Muscle of back (tissue), 13 donors: ENCODE measurements around the gene POTEC. TPM values are rescaled to one million over a fixed set of nuclear protein-coding genes. Genes with fewer than 3 reads are reported as not detected.
"Not testable (repeated sequence)": the region's sequence is repeated elsewhere in the genome, so short reads cannot be mapped to it uniquely, and the experiment has no call there.

ENCODE experiments used
- DNase-seq, 3 donors: peaks; one replicate each; pipeline versions ENCODE4 v3.0.0 to v3.0.0-alpha.2; 2013
- long read RNA-seq, 9 donors: transcript quantifications; one replicate each; lab custom pipeline, GENCODE V29; 2026
- polyA plus RNA-seq, 10 donors: library from polyadenylated mRNA; unstranded; fragments of 120-200 nt; gene quantifications; one replicate each; pipeline ENCODE4 v1.2.1, GENCODE V29; 2013; ENCODE audit not compliant: insufficient read length in 10 of 10

POTEC gene
- polyA plus RNA-seq, result under 1 TPM in 3 of 10 donors, not detected in 7; 0.01 to 0.03 (median 0.01) TPM
- long read RNA-seq, donor 1, result 0 reads
- long read RNA-seq, donor 2, result 0 reads
- long read RNA-seq, donor 3, result 0 reads
- long read RNA-seq, donor 4, result 0 reads
- long read RNA-seq, donor 5, result 0 reads
- long read RNA-seq, donor 6, result 0 reads
- long read RNA-seq, donor 7, result 0 reads
- long read RNA-seq, donor 8, result 0 reads
- long read RNA-seq, donor 9, result 0 reads

DNA sequence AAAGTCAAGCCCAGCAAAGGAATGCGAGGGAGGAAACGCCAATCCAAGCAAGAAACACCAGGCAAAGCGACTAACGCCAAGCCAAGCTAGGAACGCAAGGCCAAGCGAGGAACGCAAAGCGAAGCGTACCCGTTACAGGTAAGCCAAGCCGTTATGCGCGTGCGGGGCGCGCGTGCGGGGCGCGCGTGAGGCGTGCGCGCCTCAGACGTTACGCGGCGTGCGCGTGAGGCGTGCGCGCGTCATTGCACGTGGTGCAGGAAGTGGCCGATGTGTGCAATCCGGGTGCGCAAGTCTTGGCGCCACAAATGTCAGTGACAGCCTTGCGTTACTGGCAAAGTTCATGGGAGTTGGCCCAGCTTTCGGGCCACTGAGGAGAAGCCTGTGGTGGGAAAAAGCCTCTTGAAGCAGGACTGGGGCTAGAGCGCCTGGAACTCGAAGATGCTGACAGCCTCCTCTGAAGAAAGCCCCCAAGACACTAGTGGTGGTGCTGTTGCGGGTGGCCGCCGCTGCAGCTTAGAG lies at the start of gene POTEC:
POTEC (minus strand) TSS at position 155 of the 519 bp plus-strand sequence. CDS start 454 bp downstream, outside the sequence.
- DNase-seq, result not testable (repeated sequence)

DNA sequence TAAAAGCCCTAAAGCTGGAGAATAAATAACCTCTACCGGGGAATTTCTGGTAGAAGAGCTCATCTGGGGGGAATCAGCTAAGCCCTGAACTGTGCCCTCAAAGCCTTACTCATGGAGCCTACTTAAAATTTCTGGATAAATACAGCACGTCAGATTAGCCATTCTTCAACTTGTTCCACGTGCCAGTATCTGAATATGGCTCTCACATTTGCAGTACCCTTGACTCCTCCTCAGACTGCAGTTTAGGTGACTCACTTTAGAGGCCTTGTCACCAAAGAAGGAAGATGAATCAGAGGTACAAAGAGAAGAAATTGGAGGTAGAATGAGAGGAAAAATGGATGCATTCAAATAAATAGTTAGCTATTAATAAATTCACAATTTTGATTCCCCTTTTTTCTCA lies 34.6 kb upstream of the POTEC start:
- DNase-seq, result no peak

DNA sequence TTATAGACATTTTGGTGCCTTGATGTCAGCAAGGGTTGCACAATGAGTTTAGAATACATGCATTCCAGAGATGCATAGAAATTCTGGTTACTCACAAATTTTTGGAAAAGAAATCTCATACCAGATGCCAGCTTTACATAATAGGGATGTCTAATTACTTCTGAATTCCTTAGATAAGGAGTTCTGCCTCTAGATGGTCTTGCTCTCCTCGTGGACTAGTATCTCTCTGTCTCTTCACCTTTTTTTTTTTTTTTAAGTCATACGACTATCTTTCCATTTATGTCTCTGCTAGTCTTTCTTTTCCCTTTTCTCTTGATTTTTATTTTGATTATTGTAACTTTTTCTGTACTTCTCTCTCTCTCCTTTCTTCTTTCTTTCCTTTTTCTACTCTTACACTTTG lies 16.1 kb upstream of the POTEC start:
- DNase-seq, result not testable (repeated sequence)

DNA sequence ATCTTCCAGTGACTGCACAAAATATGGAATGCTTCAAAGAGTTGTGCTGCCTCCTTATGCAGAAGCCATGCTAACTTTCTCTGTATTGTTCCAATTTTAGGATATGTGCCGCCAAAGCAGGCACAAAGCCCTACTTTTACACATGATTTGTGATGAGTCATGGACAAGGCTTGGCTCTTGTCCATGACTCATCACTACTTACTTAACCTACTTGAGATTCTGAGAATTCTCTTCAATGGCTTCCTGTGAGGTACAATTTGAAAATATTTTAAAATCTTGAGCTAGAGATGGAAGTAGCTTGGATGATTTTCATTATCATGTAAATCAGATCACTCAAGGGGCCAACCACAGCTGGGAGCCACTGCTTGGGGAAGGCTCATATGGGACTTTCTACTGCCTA lies 11.7 kb downstream of the POTEC start:
- not testable (repeated sequence) for DNase-seq

DNA sequence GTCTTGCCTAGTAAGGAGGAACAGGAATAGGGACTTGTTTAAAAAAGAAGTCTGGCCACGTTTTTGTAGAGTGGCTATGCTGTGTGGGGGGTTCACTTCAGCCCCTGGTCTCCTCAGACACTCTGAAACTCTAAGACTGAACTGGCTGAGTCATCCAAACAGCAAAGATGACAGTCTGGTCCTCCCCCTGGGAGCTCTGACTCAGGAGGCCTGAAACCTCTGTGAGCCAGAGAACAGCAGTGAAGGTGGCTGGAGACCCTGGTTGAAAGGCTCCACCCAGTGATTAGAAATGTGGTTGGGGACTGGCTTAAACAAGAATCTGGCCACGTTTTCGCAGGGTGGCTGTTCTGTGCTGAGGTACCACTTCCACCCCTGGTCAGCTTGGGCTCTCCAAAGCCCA lies 32.7 kb downstream of the POTEC start:
- DNase-seq, result not testable (repeated sequence)

DNA sequence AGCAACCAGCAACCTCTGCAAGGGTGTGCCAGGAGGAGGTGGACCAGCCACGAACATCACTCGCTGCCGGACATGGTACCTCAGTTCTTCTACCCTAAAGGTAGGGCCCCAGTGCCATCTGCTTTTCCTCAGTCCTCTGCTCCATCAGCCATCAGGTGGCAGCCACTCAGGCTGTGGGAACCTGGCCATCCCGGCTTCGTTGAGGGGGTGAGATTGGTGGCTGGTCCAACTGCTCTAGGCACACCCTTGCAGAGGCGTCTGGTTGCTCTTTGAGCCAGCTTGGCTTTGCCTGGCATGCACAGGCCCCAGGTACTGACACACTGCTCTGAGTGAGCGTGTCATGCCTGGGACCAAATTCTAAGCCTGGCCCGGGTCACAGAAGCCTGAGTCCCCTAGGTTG lies 39.7 kb downstream of the POTEC start:
- DNase-seq, result not testable (repeated sequence)

DNA sequence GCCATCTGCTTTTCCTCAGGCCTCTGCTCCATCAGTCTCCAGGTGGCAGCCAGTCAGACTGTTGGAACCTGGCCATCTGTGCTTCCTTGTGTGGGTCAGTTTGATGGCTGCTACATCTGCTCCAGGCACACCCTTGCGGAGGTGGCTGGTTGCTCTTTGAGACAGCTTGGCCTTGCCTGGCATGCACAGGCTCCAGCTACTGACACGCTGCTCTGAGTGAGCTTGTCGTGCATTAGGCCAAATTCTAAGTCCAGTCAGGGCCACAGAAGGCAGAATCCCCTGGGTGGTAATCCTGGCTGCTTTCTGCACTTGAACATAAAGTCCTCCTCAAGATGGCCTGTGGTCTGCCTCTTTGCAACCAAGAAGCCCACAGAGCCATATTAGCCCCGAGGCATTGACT lies 41.5 kb downstream of the POTEC start:
- DNase-seq, result not testable (repeated sequence)

DNA sequence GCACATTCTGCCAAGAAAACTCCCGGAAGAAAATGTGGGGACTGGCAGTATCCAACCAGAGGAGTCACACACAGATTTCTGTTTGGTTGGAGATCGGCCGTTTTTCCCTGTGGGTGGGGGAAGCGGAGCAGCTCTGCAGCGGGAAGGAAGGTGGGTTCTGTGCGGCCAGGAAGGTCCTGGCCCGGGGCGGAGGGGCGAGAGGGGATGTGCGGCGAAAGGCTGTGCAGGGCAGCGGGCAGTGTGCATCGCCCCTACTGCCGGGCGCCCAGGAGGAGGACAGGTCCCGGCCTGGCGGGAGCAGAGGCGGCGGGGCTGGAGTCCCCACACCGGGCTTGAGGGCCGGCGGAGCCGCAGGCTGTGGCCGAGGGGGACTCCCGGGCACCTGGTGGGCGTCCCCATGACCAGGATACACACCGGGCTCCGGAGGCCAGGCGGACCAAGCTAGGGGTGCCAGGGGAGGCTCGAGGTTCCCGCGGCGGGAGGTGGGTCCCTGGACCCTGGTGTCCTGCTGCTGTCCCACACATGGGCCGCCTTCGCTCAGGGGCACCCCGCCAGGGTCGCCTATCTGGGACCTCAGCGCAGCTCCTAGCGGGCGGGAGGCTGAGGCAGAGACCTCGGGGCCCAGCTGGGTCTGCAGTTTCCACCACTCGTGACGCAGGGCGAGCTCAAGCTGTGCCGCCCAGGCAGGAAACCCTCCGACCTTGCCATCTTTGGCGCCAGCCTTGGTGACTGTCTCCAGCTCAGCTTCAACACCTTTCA lies 54.0 kb downstream of the POTEC start:
- not testable (repeated sequence) for DNase-seq

DNA sequence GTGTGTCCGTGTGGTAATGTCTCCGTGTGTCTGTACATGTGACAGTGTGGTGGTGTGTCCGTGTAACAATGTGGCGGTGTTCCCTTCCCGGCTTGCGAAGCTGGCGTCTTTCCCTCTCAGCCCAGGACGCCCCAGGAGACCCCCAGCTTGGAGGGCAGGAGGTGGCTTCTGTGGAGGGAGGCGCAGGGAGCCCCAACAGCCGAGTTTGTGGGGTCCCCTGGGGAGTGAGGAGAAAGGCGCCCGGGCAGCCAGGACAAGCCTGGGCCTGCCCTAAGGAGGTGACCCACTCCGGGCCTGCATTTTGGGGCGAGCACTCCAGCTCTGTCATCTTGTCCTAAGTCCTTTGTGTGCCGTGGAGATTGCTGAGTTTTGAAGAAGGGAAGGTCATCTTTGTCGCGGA lies 54.6 kb downstream of the POTEC start:
- DNase-seq, result not testable (repeated sequence)

DNA sequence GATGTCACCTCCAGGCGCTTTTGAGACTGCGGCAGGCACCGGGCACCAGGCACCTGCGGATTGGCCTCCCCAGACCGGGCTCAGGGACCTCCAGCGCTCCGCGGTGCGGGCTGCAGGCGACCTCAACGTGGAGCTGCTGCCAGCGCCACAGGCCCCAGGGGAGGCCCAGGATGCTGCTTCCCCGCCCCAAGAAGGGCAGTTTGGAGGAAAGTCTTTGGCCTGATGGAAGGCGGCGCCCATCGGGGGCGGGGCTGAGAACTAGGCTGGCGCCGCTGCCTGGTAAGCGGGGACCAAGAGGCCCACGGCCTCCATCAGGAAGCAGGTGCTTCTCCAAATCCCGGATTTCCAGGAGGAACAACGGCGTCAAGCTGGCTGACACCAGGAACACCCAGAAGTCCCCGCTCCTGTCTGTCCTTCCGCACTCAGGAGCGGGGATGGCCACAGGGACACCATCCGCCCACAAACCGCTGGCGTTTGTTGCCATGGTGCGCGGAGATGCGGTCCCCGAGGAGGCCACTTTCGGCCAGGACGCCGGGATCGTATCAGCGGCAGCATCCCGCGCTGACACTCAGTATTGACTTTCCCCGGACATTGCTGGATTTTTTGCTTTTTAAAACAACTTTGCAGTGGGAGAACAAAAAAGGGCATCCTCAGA lies 56.3 kb downstream of the POTEC start:
- DNase-seq, result not testable (repeated sequence)

DNA sequence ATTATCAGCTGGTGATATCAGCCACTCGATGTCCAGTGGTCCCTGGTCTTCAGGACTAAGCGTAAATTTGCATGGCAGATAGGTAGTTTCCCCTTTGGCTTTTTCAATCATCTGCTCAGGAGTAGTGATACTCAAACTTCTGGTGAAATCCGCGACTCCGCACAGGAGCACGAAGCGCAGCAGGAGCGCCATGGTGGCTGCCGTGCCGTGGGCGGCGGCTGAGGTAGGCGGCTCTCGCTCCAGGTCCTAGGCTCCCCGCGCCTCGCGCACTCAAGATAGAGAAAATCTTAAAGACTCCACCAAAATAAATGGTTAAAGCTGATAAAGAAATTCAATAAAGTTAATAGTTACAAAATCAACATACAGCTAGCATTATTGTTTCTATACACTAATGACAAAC lies 64.3 kb downstream of the POTEC start:
- not testable (repeated sequence) for DNase-seq

DNA sequence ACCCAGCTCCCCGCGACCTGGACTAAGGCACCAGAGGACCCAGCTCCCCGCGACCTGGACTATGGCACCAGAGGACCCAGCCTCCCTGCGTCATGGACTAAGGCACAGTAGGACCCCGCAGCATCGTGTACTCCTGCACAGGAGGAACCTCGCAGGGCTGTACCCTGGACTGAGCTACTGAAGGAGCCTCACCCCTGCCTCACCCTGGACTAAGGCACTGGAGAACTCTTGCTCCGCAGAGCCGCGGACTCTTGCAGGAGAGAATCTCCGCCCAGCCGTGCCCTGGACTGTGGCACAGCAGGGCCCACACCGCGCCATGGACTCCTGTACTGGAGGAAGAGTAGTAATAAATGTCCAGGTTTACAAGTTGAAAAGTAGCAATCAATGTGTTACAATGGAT lies 67.9 kb downstream of the POTEC start:
- DNase-seq, result not testable (repeated sequence)

DNA sequence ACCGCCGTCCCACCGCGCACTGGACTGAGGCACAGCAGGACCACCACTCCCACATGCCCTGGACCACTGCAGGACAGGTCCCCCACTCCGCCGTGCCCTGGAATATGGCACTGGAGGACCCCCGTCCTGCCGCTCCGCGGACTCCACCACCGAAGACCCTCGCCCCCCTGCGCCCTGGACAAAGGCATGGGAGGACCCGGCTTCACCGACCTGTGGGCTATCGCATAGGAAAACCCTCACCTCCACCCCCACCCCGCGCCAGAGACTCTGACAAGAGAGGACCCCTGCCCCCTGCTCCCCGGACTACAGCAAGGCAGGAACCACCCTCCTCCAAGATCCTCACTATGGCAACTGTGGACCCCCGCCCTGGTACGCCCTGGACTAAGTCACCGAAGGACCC lies 68.6 kb downstream of the POTEC start:
- not testable (repeated sequence) for DNase-seq

DNA sequence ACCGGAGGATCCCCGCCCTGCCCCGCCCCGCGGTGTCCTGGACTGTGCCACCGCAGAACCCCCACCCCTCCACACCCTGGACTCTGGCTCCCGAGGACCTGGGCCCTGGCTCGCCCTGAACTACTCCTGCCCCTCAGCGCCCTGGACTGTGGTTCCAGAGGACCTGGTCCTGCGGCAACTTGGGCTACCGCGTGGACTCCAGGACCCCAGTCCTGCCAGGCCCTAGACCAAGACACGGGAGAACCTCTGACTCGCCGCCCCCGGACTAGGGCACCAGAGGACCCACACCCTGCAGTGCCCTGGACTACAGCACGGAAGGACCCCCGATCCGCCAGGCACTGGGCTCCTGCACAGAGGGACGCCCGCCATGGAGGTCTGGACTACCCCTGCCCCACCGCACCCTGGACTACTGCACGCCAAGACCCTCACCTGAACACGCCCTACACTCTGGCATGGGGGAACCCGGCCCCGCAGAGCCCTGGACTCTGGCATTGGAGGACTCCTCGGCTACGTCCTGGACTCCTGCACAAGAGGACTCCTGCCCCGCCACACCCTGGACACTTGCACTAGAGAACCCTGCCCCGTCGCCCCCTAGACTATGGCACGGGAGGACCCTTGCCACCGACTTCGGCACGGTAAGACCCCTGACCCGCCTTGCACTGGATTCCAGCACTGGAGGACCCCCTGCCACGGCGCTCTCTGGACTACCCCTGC lies 69.2 kb downstream of the POTEC start:
- DNase-seq, result not testable (repeated sequence)

DNA sequence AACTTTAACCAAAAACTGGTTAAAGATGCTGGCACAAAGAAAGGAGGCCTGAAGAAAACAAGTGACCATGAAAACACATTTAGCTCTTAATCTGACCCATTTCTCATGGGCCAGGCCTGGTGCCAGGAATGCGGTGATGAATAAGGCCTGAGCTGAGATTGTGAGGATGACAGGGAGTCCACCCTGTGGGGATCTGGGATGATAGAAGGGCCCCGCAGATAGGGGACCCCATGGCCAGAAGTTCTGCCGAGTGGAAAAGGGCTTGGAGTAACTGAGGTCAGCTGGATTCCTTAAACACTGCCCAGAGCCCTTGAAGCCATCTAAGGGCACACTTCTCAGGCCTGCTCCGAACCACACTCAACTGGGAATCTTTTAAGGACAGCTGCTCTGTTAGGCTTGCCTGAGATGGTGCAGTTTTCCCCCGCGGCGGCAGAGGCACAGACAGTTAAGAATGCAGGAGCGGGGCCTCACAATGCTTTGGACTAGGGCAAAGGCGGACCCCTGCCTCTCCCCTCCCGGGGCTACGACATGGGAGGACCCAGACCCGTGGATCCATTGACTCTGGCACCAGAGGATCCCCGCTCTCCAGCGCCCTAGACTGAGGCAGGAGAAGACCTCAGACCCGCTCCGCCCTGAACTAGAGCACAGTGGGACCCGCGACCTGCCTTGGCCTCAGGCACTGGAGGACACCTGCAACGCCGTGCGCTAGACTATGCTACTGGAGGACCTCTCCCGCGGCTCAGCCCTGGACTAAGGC lies 70.0 kb downstream of the POTEC start:
- DNase-seq, result not testable (repeated sequence)

DNA sequence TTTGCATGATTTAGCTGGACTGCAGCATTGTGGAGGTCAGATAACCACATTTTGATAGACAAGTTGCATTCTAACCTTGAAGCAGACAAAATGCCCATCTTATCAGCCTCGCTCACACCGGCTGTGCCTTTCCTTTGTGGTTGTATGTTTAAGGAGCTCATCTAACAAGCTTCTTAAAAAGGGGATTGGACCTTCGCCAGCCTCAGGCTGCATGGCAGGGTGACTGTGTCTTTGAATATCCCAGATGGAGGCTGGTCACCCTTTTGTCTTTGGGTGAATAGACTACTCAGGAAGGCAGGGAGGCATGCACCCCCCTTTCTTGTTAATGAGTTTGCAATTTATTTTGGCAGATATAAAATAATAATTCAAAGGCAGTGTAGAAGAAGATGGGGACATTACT lies 72.1 kb downstream of the POTEC start:
- DNase-seq, result not testable (repeated sequence)

DNA sequence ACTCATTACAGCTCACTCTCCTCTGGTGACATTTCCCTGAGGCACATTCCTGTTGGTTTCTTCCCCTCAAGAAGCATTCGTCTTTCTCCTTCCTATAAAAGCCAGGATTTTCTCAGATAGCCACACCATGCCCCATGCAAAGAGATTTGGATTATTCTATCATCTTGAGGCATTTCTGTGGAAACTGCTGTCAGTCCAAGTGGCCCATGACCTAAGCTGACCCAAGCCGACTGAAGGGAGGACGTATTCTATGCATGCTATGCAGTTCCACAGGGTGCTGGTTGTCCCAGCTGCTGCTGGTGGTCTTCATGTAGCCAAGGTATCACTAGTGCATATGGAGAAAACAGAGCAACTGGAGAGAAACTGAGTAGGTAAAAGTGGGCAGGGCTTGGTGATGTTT lies 73.0 kb downstream of the POTEC start:
- DNase-seq, result not testable (repeated sequence)

DNA sequence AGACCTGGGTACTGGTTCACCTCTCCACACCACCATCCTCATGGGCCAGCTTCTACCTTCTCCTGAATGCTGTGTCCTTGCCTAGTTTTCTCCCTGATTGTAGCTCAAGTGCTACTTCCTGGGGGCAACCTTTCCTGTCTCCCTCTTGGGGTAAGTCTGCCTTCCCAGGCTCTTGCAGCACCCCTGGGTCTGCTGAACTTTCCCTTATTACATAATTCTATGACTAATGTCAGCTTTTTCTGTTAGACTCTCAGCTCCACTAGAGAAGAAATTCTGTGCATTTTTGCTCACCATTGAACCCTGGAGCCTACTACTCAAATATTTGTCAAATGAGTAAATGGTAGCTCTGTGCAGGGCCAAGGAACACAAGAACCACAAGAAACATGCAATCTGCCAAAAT lies 73.4 kb downstream of the POTEC start:
- DNase-seq, result peak in 1 of 3 donors; percentile 6

DNA sequence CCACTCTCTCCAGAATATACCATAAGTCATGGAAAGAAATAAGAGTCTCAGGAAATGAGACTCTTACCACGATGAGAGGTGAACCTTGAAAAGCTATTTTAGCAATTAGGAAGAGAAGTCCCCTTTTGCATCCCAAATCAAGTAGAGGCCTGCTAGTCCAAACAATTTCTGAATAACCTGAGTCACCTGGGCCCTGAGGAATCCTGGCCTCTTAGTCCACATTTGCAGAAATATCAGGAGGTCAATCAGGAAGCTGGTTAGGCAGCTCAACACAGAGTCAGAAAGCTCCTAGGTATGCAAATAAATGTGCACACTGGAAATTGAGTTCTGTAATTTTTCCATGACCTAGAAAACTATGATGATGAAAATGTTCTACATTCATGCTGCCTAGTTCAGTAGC lies 77.4 kb downstream of the POTEC start:
- not testable (repeated sequence) for DNase-seq
